Stimulated activated CD4-positive, alpha-beta T cell treated with anti-CD3 and anti-CD28 coated beads, Interleukin-4, amount 100 ng/mL, for 24 hours (primary cell): ENCODE results near the gene ZNF436.
"Not testable (repeated sequence)": the region's sequence is repeated elsewhere in the genome, so short reads cannot be mapped to it uniquely, and the experiment has no call there.

Experiments used
- DNase-seq: peaks from one replicate; pipeline ENCODE4 v3.0.0-alpha.2; 2020

The ZNF436 gene

DNA sequence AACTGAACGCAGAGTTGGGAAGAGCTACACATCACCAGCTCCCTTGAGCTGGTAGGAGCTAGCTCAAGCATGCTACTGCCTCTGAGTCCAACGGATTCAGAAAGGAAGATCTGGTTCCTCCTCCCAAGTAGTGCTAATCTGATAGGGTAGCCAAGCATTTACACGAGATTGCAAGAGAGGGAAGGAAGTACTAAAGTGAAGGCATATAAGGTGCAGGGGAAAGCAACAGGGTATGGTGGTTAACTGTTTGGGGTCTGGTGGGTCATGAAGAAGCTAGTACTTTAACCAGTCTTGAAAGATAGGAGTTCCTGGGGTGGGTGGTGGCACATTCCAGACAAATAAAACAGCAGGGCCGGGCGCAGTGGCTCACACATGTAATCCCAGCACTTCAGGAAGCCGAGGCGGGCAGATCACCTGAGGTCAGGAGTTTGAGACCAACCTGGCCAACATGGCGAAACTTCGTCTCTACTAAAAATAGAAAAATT lies 20.2 kb upstream of the ZNF436 start:
- DNase-seq = no peak

DNA sequence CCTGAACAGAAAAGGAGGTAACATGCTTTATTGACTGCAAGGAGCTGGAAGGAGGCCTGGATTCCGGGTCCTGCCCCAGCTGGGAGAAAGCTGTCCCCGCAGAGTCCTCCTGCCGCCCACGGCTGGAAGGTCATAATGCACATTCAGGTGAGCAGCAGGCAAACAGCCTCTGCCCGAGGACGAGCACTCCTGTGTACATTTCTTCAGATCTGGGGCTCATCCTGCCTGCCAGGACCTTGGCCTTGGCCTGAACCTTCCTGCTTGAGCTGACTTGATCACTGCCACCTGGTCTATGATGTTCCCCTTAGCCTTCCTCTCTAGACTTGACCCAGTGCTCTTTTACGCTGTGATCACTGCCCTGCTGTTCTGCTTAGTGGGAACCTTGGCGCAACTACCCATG lies 17.9 kb upstream of the ZNF436 start:
- no peak for DNase-seq

DNA sequence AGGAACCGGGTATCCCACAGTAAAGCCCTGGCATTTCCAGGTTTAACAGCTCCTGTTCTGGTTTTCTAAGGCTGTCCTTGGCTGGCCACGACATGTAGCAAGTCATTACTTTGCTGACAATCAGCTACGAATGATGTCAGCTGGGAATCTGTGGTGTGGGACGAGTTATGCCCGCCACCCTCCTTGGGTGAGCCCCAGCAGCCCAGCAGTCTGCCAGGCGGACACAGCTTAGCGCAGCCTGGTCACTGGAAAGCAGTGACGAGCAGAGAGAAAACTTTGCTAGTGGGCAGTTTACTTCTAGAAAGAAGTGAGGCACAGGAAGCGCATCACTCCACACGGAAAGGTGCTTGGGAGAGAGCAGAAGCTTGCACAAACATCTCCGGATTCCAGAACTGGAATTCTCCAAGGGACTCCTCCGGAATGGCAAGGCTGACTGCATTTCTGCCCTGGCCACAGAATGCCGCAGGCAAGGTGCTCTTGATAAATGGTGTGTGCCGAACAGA lies 15.5 kb upstream of the ZNF436 start:
- DNase-seq = no peak

DNA sequence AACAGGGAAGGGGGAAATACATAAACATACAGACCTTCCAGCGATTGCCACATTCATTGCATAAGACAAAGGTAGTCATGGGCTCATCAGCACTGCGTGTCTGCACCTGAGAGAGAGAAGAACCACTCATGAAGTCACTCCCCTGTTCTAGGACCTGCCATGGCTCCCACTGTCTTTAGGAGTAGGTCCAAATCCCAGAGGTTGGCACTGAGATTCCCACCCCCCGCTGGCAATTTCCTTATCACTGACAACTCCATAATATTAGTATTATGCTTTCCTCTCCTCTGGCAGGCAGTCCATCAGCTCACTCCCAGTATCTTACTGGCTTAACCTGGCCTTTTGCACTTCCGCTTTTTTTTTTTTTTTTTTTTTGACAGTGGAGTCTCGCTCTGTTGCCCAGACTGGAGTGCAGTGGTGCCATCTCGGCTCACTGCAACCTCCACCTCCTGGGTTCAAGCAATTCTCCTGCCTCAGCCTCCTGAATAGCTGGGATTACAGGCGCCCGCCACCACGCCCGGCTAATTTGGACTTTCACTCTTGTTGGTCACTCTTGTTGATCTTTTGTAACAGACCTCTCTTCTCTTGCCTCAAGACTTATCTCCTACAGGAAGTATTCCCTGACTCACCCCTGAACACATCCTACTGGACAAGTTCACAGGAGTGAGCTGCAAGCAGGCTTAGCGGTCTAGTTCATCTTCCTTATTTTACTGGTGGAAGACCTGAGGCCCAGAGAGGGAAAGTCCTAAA lies 14.8 kb upstream of the ZNF436 start:
- DNase-seq = no peak

DNA sequence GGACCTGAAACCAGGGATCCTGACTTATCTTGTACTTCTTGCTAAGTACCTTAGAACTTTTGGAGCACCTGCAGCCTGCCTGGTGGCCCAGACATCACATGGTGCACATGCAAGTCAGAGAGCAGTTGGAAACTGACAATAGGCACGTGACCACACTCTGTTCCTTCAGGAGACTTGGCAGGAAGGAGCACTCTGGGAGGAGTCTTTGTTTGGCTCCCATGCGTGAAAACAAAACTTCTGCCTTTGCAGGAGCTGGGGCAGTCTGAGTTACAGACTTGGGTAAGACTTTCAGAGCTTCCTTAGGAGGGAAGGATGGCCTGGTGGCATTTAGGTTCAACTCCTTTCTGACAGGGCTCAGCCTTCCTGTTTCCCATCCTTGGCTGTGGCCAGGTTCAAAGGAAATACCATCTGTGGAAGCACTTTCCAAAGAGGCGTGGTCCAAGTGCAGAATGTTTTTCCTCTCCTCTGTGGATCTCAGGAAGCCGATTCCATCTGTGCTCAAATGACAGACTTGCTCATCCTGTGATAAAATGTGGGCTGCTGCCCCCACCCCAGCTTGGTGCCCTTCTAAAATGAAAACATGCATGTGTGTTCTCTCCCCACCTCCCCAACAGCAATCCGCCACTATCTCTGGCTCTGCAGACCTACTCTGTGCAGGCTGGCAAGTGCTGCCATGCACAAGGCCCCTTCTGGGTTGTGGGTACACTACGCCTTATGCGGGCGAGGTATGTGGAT lies 14.1 kb upstream of the ZNF436 start:
- no peak for DNase-seq

DNA sequence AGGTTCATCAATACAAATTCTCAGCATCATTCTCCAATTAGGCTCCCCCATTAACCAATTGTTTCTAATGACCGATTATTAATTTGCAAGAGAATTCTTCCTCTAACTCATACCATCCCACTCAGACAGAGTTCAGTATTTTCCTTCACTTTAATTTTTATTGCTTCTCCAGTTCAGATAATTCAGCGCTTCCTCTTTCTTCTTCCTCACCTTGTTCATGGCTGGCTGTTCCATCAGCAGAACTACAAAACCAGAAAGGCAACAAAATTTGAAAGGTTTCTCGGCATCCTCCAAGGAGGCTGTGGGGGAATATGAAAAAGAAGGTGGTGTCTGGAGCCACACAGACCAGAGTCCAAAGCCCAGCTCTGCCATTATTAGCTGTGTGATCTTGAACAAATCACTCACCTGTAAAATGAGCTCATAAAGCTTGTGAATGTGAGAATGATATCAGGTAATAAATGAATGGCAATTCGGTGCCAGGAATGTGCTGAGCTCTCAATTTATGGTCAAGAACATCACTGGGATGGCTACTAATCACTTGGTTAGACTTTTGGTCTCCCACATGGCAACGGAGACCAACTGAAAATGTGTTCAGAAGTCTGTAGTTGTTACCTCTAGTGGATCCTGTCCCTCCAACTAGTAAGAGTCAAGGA lies 11.7 kb upstream of the ZNF436 start:
- DNase-seq = no peak

DNA sequence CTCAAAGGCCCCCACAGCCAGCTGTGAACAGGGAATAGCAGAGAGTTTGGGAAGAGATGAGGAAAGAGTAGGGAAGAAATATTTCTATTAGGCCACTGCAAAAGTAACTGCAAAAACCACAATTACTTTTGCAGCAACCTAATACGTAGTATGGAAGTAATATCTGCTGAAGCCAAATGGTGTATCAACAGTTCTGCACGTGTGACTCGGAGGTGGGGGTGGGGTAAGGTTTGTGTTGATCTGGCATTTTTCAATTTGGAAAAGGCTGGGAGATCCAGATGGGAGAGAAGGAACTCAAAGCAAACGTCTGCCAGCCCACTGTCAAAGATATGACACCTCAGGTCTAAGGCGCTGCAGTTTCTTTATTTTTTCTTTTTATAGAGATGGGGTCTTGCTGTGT lies 11.1 kb upstream of the ZNF436 start:
- DNase-seq = no peak

DNA sequence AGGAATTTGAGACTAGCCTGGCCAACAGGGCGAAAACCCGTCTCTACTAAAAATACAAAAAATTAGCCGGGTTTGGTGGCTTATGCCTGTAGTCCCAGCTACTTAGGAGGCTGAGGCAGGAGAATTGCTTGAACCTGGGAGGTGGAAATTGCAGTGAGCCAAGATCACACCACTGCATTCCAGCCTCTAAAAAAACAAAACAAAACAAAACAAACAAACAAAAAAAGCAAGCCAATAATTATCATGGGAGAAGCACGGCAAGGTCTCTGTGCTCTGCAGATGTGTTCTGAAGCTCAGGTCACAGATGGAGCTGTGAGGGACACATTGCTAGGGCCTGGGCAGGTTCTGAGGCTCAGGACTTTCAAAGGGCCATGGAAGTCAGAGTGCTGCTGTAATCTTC lies 10.6 kb upstream of the ZNF436 start:
- DNase-seq = not testable (repeated sequence)

DNA sequence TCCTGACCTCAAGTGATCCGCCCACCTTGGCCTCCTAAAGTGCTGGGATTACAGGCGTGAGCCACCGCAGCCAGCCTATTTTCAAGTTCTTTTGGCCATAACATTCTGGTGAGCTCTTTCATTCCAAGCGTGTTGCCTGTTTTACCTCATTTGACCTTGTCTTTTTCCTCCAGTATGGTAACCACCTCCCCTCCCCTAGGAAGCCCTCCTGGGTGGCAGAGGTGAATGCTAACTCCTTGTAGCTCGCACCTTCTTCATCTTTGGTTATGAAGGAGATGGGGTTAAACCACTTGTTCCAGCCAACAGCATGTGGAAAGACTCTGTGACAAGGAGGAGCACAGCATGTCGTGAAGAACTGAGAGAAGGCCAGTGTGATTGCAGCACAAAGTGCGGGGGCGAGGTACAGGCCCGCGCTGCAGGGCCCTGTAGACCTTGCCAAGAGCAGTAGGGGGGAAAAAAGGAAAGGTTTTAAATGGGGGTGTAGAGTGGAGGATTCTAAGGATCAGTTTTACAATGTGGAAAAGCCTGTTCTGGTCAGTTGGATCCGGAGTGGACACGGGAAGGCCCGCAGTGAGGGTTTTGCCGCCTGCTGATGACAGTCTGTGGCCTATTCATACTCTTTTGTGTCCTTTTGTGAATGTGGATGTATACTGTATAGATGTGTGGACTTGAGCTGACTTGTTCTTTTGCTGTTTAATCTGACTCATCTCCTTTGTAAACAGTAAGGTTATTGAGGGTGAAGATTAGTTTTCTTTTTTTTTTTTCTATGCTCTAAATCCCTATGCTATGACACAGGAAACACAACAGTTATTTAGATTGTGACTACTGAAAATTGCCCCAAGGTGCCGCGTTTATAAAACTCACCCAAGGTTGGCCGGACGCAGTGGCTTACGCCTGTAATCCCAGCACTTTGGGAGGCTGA lies 7.5 kb upstream of the ZNF436 start:
- no peak for DNase-seq

DNA sequence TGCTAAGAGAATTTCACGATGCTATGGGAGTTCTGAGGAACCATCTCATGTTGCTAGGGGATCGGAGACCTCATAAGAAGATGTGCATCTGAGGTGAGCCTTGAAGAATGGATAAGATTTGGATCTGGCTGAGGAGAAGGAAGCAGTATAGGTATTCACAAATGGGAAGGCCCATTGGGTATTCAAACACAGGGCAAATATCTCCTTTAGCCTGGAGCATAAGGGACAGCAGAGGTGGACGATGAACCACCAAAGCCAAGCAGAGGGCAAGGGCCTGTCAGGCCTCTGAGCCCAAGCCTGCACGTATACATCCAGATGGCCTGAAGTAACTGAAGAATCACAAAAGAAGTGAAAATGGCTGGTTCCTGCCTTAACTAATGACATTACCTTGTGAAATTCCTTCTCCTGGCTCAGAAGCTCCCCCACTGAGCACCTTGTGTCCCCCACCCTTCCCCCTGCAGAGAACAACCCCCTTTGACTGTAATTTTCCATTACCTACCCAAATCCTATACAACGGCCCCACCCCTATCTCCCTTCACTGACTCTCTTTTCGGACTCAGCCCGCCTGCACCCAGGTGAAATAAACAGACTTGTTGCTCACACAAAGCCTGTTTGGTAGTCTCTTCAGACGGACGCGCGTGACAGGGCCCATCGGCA lies 4.6 kb upstream of the ZNF436 start:
- not testable (repeated sequence) for DNase-seq

DNA sequence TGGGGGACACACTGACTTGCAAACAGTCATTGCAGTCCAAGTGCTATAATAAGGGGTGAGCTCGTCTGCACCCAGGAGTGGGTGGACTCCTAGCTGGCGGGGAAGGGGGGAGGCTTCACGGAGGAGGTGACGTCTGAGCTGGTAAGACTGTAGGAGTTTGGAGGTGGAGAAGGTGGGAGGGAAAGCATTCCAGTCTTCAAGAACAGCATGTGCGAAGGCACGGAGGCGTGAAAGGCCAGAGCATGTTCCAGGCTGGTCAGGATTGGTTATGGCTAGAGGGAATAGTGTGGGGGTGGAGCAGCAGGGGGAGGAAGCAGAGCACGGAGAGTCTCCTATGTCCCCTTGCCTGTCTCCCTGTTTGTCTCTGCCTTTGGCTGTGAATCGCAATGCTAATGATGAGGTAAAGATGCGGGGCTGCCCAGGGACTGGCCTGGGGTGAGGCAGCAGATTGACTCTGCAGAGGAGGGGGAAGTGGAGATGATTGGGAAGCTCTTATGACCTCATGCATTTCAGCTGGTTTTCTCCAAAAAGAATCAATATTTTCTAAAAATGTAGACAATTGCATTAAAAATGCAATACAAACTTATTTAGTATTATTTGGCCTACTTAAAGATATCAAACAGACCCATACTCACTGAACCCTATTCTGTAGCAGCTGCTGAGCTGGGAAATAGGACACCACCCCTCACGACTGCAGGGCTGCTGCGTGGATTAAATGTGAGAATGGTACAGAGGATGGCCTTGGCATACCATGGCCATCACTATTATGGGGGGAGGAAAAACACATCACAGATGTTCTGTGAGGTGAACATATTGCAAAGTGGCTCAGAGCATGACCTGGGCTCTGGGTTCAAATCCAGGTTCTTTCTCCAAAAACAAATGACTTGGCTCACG lies 2.6 kb upstream of the ZNF436 start:
- no peak for DNase-seq

DNA sequence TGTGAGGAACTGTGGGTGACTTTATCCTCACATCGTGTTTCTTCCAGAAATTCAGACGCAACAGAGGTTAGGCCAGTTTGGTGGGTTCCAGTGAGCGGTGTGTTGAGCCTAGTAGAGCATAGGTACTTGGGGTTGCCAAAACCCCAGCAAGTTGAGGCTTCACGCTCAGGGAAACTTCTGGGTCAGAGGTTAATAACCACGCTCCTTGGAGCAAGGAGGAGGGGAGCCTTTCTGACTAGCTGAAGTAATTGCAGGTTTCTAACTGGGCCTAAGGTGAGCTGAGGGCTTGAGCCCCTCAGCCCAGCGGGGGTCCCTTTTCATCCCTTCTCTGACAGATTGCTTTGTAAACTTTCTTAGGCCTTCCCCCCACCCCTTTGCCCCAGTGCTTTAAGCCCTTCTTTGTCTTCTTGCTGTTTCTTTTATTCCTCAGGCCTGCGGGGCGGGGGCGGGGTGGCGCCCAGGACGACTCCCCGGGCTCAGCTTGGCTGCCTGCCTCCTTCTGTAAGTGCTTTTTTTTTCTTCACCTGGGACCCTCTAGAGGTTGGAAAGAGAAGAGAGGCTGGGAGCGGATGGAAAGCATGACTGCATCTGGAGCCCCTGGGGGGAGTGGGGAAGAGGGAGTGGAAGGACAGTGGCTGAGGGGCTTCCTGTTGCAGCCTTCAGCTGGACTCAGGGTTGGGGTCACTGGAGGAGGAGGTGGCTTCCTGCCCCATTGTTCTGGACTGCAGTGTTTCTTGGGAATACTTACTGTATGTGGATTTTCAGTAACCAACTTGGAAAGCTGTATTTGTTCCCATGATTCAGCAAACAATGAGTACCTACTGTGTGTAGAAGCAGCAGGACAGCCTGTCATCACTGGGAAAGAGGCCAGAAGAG lies 1.3 kb upstream of the ZNF436 start:
- DNase-seq = no peak

DNA sequence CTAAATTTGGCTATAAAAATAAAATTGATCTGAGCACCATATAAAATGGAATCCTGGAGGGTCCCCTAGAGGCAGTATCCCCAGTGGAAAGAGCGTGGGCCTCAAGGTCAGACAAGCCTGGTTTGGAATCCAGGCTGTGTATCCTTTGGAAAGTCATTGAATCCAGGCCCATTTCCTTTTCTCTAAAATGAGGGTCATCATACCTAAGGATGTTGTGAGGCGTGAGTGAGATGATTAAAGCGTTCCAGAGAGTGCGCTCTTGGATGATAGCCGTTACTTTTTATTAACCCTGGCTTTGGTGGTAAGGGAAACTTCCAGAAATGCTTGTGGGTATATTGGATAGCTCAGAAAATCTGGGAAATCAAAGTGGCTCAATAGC lies 683 bp upstream of the ZNF436 start:
- no peak for DNase-seq

DNA sequence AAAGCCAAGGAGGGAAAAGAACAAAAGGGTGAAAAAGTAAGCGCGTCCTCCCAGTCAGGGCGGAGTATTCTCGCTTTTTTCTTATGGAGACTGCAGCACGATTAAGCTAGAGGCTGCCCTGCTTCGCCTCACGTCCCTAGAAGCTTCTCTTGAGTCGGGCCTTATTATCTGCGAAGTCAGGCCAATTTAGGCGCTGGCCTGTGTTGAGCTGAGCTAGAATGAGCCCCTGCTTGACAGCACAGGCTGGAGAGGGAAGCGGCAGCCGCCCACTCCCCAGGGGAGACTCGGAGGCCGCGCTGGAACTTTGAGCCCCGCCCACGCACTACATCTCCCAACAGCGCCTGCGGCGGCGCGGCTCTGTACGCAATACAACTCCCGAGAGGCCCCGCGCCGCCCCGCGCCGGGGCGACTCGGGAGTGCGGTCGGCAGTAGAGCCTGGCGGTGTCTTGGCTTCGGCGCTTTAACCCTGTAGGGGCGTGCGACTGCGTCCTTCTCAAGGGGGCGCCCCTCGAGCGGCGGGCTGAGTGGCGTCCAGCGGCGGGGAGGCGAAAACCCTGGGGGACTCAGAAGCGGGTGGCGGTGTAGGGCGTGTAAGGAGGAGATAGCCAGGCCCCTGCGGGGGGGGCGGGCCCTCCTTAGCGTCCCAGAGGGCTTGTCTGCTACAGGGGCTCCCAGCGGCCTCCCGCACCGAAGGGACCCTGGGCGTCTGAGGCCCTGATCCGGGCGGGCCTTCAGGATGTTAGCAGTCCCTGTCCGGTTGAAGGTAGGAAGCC lies 888 bp downstream of the ZNF436 start:
- peak; percentile 90 for DNase-seq

DNA sequence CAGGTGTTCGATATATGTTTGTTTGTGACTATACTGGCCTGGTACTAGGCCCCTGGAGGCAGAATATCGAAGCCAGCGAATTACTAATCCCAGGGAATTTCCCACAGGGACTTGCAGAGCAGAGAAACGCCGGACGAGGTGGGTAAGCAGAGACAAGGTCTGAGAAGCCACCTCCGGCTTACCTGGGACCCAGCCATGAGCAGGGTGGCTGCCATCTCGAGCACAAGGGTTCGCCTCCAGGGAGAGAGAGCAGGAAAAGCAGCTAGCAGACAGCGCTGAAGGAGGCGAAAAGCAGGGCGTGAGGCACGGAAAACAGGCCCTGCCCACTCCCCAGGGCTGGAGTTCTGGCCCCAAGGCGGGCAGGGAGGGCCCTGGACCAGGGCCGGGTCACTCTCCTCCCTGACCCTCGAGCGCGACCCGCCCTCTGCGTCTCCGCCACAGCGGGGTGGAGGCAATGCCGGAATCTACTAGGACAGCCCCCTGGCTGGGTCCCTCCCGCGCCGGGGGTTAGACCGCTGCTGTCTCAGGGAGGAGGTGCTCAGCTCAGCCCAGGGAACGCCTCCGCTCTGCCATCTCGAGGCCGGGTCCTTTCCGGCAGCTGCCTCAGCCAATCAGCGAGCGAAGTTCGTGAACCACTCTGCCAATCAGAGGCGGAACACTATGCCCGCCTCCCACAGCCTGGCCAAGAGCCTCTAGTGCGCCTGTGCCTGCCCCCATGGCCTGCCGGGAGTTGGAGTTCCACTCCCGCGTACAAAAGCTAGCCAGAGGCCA lies 1.7 kb downstream of the ZNF436 start:
- peak; percentile 98 for DNase-seq

DNA sequence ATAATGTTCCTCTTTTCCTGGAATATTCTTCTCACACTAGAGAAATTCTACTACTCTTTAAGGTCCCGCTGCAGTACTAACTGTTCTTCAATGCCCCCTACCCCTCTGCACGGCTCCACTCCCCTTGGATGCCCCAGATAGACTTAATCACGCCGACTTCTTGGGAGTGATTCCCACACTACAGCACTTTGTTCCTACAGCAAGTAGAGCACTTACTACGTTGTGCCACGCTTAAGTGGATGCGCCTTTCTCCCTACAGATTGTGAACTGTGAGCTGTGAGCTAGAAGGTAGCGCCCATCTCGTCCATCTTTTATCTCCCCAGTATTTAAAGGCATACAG lies 2.2 kb downstream of the ZNF436 start:
- no peak for DNase-seq

DNA sequence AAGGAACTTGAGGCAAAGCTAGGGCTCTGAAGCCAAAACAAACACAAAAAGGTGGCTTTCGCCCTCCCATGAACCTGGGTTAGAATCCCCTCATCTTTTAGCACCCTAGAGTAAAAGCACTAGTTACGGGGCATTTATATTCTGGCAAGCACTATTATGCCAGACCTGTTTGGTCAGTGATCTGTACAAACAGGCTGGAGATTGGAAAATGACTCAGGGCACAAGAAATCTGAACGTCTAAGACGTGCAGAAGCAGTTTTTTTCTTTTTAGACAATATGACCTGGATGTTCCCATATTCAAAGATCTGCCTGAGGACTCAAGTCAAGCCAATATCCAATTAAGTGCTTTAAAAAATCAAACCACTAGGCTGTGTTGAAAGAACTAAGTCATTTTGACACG lies 3.0 kb downstream of the ZNF436 start:
- no peak for DNase-seq

DNA sequence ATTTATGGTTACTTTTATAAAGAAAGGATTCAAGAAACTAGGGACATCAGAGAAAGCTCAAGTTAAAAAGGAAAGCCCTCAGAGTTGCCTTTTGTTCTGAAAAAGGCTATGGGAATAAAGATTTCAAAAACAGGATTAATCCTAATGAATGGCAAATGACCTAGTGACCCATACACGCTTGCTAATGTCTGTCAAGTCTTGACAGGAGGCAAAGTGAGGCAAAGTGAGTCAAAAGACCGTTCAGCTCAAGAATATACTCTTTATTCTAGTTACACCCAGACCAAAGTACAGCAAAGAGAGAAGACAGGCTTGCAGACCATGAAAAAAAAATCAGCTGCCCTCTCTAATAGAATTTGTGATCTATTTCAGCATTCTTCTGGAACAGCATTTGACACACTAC lies 3.5 kb downstream of the ZNF436 start:
- DNase-seq = no peak
